ENCODE data around the gene PFKFB3.

PFKFB3 gene

DNA sequence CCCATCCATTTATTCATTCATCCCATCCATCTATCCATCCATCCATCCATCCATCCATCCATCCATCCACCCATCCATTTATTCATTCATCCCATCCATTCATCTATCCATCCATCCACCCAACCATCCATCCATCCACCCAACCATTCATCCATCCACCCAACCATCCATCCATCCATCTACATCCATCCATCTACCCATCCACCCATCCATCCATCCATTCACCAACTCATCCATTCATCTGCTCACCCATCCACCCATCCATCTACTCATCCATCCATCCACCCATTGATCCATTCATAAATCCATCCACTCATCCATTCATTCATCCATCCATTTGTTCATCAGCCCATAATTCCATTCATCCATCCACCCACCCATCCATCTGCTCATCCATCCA lies 56.4 kb downstream of the PFKFB3 start:
- TF ChIP-seq, protein P1, sequence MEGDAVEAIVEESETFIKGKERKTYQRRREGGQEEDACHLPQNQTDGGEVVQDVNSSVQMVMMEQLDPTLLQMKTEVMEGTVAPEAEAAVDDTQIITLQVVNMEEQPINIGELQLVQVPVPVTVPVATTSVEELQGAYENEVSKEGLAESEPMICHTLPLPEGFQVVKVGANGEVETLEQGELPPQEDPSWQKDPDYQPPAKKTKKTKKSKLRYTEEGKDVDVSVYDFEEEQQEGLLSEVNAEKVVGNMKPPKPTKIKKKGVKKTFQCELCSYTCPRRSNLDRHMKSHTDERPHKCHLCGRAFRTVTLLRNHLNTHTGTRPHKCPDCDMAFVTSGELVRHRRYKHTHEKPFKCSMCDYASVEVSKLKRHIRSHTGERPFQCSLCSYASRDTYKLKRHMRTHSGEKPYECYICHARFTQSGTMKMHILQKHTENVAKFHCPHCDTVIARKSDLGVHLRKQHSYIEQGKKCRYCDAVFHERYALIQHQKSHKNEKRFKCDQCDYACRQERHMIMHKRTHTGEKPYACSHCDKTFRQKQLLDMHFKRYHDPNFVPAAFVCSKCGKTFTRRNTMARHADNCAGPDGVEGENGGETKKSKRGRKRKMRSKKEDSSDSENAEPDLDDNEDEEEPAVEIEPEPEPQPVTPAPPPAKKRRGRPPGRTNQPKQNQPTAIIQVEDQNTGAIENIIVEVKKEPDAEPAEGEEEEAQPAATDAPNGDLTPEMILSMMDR (conservative IDR thresholded peaks at IDR 0.05; ENCODE audit: low read length) = no peak
- no peak for DNase-seq (ENCODE audit: low read depth)

DNA sequence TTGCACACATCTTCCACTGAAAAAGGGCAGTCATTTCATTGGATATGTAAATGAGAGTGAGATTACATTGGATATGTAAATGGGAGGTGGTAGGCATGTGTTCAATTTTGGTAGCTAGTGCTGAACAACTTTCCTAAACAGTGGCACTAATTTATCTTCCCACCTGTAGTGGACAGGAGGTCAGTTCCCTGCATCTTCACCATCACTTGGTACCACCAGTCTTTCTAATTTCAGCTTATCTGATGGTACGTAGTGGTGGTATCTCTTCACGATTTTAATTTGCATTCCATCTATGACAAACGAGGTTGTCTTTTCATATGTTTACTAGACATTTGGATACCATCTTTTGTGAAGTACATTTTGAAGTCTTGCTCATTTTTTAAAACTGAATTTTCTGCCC lies 58.1 kb downstream of the PFKFB3 start:
- H3K4me3 ChIP-seq (ENCODE audit: low read length) = no peak overlapping the region
- no peak for DNase-seq (ENCODE audit: low read depth)
- TF ChIP-seq, protein P1 (conservative IDR thresholded peaks at IDR 0.05; ENCODE audit: low read length) = no peak

More for the DNA sequence above, 56.4 kb downstream of the PFKFB3 start:
- H3K4me3 ChIP-seq (ENCODE audit: low read length) = no peak overlapping the region

DNA sequence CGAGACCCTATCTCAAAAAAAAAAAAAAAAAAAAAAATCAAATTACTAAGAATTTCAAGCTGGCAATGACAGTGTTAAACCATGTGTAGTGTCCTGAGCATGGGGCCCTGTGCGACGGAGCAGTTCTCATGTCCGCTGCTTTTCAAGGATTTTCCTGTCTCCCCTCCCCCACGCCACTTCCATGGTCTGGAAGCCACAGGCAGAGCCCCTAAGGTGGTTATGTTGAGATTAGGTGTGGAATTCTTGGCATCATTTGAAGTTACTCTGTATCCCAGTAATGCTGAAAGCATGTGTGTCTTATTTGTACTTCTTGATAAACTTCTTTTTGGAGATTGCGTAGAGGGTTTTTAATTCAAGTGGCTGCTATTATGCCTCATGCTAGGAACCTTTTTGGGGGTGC lies 65.2 kb downstream of the PFKFB3 start:
- TF ChIP-seq, protein P1 (conservative IDR thresholded peaks at IDR 0.05; ENCODE audit: low read length) = no peak
- DNase-seq (ENCODE audit: low read depth) = no peak

DNA sequence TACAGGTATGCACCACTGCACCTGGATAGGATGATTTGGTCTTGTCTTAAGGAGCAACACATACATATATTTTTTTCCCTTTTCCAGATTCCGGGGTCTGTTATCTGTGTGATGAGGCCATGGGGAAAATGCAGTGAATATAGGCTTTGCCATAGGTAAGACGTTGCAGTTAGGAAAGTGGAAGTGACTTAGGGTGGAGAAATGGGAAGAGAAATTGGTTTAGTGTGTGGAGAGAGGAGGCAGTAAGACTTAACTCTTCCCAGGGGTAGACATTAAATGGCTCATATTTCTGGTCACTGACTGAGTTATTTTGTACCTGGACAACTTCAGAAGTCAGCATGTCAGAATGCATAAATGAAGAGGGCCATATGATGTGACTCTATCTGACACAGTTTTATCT lies 66.7 kb downstream of the PFKFB3 start:
- TF ChIP-seq, protein P1 (conservative IDR thresholded peaks at IDR 0.05; ENCODE audit: low read length) = no peak
- no peak for DNase-seq (ENCODE audit: low read depth)
- H3K4me3 ChIP-seq (ENCODE audit: low read length) = no peak overlapping the region

More for the DNA sequence above, 65.2 kb downstream of the PFKFB3 start:
- H3K4me3 ChIP-seq (ENCODE audit: low read length) = no peak overlapping the region

DNA sequence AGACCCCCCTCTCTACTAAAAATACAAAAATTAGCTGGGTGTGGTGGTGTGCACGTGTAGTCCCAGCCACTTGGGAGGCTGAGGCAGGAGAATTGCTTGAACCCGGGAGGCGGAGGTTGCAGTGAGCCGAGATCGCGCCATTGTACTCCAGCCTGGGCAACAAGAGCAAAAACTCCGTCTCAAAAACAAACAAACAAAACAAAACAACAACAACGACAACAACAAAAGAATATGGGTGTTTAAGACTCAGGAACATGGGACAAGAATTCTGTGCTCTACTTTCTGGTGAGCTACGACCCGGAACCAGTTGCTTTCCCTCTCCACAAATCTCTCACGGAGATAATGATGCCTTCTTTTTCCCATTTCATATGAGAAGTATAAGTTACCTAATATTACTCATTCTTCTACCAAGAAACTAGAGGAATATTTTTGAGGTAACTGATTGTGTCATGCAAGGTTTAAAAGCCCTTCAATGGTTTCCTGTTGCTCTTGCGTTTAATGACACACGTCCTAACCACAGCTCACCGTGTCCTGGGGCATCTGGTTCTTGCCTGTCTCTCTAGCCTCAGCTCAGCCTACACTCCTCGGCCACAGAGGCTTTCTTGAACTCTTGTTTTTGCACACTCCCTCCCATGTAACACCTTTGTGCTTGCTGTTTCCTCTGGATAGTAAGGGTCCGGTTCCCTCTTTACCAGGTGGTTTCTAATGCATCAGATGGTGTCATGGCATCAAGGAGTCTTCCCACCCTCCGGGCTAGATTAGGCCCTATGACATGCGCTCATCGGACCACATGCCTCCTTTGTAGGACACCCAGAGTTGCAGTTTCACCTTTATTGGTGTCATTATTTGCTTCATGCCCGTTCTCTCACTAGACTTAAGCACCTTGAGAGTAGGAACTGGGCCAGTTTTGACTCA lies 67.5 kb downstream of the PFKFB3 start:
- peak; percentile 12 for DNase-seq (ENCODE audit: low read depth)
- no peak overlapping the region for H3K4me3 ChIP-seq (ENCODE audit: low read length)
- TF ChIP-seq, protein P1 (conservative IDR thresholded peaks at IDR 0.05; ENCODE audit: low read length) = no peak

DNA sequence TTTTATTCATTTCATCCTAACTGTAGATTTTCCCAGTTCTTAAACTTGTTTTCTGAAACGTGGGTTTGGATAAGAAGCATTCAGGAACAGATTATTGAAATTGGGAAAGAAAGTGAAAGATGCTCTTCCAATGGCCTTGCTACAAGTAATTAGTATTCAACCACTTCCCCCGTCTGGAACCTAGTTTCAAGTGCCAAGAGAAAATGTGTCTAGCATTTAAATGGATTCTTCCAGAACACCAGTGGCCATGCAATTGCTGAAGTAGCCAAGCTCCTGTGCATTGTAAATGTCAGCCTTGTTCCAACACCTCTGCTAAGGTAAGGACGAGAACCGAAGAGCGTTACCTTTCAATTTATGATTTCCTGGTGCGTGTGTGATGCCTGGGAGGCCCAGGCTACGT lies 68.2 kb downstream of the PFKFB3 start:
- TF ChIP-seq, protein P1 (conservative IDR thresholded peaks at IDR 0.05; ENCODE audit: low read length) = no peak
- no peak overlapping the region for H3K4me3 ChIP-seq (ENCODE audit: low read length)

DNA sequence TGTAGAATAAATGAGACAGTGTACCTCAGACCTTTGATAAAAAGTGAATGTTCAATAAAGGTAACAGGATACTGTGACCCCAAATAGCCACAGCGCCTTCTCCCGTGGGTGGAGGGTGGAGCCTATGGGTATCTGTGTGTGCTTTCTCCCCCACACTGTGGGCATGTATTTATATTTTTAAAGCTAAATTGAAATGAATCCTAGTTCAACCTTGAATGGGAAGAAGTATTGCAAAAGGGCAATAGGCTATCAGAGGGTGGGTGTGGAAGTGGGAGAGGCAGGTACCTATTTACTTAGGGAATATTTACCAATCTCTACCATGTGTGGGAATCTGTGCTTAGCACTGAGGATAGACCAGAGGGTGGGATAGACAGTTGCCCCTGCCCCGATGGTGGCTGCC lies 68.9 kb downstream of the PFKFB3 start:
- H3K4me3 ChIP-seq (ENCODE audit: low read length) = no peak overlapping the region
- TF ChIP-seq, protein P1 (conservative IDR thresholded peaks at IDR 0.05; ENCODE audit: low read length) = no peak
- no peak for DNase-seq (ENCODE audit: low read depth)

More for the DNA sequence above, 68.2 kb downstream of the PFKFB3 start:
- DNase-seq (ENCODE audit: low read depth) = no peak
